Large intestine (tissue), 3 donors: ENCODE results near the gene GNG12. TPM values are rescaled to one million over a fixed set of nuclear protein-coding genes. Genes with fewer than 3 reads are reported as not detected.
A peak's percentile ranks its signal among the peaks of the same experiment; 100 is the strongest.

Source experiments
- DNase-seq, 2 donors: peaks; one replicate each; pipeline versions ENCODE4 v3.0.0 to v3.0.0-alpha.2; 2013
- H3K27ac ChIP-seq: one replicate; pipeline ENCODE4 v1.5.1; 2013; ENCODE audit warnings: low read length
- H3K27me3 ChIP-seq: 2 replicates; pipeline ENCODE4 v1.6.1; 2013; ENCODE audit warnings: low read length; ENCODE audit not compliant: control insufficient read depth, insufficient read depth
- H3K36me3 ChIP-seq: 2 replicates; pipeline ENCODE4 v1.6.1; 2013; ENCODE audit warnings: low read length; ENCODE audit not compliant: control insufficient read depth, insufficient read depth
- H3K4me1 ChIP-seq: one replicate; pipeline ENCODE4 v1.6.1; 2013; ENCODE audit warnings: low read length; ENCODE audit not compliant: control insufficient read depth, insufficient read depth
- H3K4me3 ChIP-seq: one replicate; pipeline ENCODE4 v1.5.1; 2013; ENCODE audit warnings: low read length
- H3K9me3 ChIP-seq: one replicate; pipeline ENCODE4 v1.6.1; 2013; ENCODE audit warnings: mild to moderate bottlenecking, low read depth, low read length, moderate library complexity; ENCODE audit not compliant: control insufficient read depth
- WGBS: methylation state at CpG from one replicate; pipeline ENCODE4 v1.1.5; 2013; ENCODE audit warnings: low lambda C conversion rate; ENCODE audit not compliant: insufficient coverage; 5-methylcytosine and 5-hydroxymethylcytosine counted together
- polyA plus RNA-seq: library from polyadenylated mRNA; unstranded; fragments of 120-200 nt; gene quantifications from one replicate; pipeline ENCODE4 v1.2.1, GENCODE V29; 2013

Gene GNG12
- polyA plus RNA-seq, 1 donor, result 120 TPM

GRCh38 chr1:67713057-67713846 is 120.0 kb downstream of the GNG12 start:
- H3K4me1 ChIP-seq, result peaks cover 58% of the 10 kb centered on the region
- peak overlapping the region; percentile 76 for H3K27ac ChIP-seq
- peaks cover 7% of the 10 kb centered on the region for H3K36me3 ChIP-seq
- WGBS, result 80% methylated on average over 2 of the region's 6 CpGs
- DNase-seq, result peak; percentile 76 to 86
- no peak overlapping the region for H3K4me3 ChIP-seq
- H3K9me3 ChIP-seq, result no peaks in the 10 kb centered on the region
- H3K27me3 ChIP-seq, result no peaks in the 10 kb centered on the region

DNA sequence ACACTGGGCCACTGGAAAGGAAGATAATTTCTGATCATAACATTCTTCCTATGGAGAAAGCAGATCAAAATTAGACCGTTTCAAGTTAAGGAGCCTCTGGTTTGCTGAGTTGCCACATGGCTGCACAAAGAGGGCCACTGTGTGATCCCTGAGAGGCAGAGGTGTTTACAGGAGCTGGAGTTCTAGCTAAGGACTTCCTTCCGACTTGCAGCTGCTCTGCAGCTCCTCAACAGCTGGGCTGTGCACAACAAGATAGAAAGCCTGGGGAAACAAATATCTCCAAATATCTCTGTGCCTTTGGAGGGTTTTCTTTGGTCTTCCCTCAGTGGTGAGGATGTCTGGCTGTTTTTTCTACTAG is 121.4 kb downstream of the GNG12 start:
- peak overlapping the region; percentile 59 for H3K27ac ChIP-seq
- WGBS, result no CpG with 5 or more reads among the region's 2 CpGs
- H3K9me3 ChIP-seq, result no peaks in the 10 kb centered on the region
- DNase-seq, result no peak
- peaks cover 16% of the 10 kb centered on the region for H3K36me3 ChIP-seq
- no peak overlapping the region for H3K4me3 ChIP-seq
- no peaks in the 10 kb centered on the region for H3K27me3 ChIP-seq
- H3K4me1 ChIP-seq, result peaks cover 52% of the 10 kb centered on the region

DNA sequence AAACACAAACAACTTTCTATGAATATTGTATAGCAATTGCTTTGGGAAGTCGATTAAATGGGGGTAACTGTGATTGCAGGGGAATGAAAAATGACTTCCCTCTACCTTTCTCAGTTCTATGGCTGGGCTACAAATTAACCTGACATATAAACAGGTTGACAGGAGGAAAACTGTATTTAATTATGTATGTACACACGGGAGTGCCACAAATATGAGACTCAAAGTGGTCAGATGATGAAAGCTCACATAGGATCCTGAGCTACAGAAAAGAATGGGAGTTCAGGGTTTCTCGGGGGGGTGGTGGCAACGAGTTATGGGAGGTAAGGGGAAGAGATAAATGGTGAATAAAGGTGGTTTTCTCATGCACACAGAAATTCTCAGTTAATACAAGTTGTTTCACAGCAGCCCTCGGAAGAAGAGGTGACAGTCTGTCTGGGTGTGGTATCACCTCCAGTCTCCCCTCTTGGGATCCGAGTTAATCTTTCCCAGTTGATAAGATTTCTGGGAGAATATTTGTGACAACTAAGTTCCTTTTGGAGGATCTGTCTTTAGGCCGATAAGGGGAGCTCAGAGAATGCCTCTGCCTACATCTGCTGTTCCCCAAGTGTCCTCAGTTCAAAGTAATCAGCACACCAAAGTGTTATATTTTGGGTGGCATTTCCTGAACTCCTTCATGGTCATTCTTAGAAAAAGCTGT is 122.0 kb downstream of the GNG12 start:
- DNase-seq, result peak in 1 of 2 donors; percentile 36
- H3K36me3 ChIP-seq, result peaks cover 18% of the 10 kb centered on the region
- no CpG with 5 or more reads among the region's 7 CpGs for WGBS
- peaks cover 48% of the 10 kb centered on the region for H3K4me1 ChIP-seq
- H3K27ac ChIP-seq, result peak overlapping the region; percentile 59
- no peaks in the 10 kb centered on the region for H3K9me3 ChIP-seq
- H3K27me3 ChIP-seq, result no peaks in the 10 kb centered on the region
- no peak overlapping the region for H3K4me3 ChIP-seq

DNA sequence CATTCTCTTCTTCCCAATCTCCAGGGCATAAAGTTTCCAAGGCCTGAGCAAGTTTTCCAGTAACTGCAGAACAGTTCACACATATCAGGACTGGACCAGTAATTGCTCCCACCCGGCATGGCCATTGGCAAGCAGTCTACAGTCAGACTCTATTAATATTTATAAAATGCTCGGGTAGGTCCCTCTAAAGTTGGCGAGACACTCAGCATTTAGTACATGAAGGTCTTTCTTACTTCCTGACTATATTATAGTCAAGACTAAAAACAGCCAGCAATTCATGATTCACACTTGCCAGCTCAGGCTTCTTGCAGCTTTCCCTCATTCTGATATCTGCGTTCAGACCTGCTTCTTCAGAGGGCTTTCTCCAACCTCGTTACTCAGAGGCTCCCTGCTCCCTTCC is 122.8 kb downstream of the GNG12 start:
- Histone ChIP-seq H3K4me3 (no peak overlapping the region), H3K4me1 (peaks cover 44% of the 10 kb centered on the region), H3K36me3 (peaks cover 26% of the 10 kb centered on the region), H3K27ac (no peak overlapping the region), H3K9me3 (no peaks in the 10 kb centered on the region), H3K27me3 (no peaks in the 10 kb centered on the region)
- no peak for DNase-seq
- WGBS, result no CpG with 5 or more reads among the region's 5 CpGs

DNA sequence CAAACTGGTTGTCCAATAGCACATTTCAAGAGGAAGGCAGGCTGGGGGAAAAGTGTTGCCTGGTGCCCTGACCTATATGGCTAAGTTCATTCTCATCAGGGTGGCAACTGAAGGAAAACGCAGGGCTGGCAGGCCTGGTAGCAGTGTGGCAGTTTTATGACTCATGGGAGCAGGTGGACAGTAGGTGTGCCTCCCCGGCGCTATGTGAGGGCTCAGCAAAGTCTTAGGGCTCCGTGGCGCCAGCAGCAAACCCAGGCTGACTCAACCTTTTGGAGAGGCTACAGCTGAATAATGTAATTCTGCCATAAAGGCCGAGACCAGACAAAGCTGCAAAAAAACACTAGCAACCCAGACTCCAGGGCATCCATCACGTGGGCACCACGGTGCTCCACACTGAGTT is 124.7 kb downstream of the GNG12 start:
- Histone ChIP-seq H3K4me1 (peaks cover 33% of the 10 kb centered on the region), H3K27me3 (no peaks in the 10 kb centered on the region), H3K36me3 (peaks cover 40% of the 10 kb centered on the region), H3K27ac (no peak overlapping the region), H3K9me3 (no peaks in the 10 kb centered on the region), H3K4me3 (no peak overlapping the region)
- DNase-seq, result no peak
- 90% methylated on average over 2 of the region's 8 CpGs for WGBS

- Histone ChIP-seq H3K9me3 (no peaks in the 10 kb centered on the region), H3K27me3 (no peaks in the 10 kb centered on the region), H3K27ac (no peak overlapping the region), H3K4me3 (no peak overlapping the region), H3K36me3 (peaks cover 49% of the 10 kb centered on the region), H3K4me1 (peaks cover 13% of the 10 kb centered on the region)
- no peak for DNase-seq
- 75% methylated on average over 2 of the region's 10 CpGs for WGBS
These were observed 127.4 kb downstream of the GNG12 start for GRCh38 chr1:67705735-67706453.

- 100% methylated on average over 1 of the region's 3 CpGs for WGBS
These were observed 128.9 kb downstream of the GNG12 start for GRCh38 chr1:67704351-67704750.

DNA sequence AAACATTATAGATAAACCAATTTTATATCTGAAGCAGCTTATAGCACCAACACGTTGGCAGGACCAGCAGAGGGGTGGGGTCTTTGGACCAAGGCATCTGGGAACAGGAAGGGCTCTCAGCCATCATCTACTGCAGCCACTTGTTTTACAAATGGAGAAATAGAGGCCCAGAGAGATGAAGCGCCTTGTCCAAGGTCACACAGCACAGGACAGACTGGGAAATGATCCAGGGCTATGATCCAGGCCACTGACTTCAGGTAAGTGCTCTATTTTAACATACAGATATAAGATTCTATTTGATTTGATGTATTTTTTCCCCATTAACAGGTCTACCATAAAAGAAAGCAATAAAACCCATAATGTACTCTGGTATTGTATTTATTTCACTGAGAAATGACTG is 131.4 kb downstream of the GNG12 start:
- H3K4me1 ChIP-seq, result peaks cover 8% of the 10 kb centered on the region
- peaks cover 36% of the 10 kb centered on the region for H3K36me3 ChIP-seq
- no peak for DNase-seq
- H3K4me3 ChIP-seq, result no peak overlapping the region
- no CpG with 5 or more reads among the region's 2 CpGs for WGBS
- no peaks in the 10 kb centered on the region for H3K27me3 ChIP-seq
- no peaks in the 10 kb centered on the region for H3K9me3 ChIP-seq
- H3K27ac ChIP-seq, result peak overlapping the region; percentile 87

More at GRCh38 chr1:67704351-67704750, 128.9 kb downstream of the GNG12 start:
- Histone ChIP-seq H3K27me3 (no peaks in the 10 kb centered on the region), H3K4me3 (no peak overlapping the region), H3K9me3 (no peaks in the 10 kb centered on the region), H3K27ac (no peak overlapping the region), H3K4me1 (peaks cover 8% of the 10 kb centered on the region), H3K36me3 (peaks cover 49% of the 10 kb centered on the region)
- no peak for DNase-seq

DNA sequence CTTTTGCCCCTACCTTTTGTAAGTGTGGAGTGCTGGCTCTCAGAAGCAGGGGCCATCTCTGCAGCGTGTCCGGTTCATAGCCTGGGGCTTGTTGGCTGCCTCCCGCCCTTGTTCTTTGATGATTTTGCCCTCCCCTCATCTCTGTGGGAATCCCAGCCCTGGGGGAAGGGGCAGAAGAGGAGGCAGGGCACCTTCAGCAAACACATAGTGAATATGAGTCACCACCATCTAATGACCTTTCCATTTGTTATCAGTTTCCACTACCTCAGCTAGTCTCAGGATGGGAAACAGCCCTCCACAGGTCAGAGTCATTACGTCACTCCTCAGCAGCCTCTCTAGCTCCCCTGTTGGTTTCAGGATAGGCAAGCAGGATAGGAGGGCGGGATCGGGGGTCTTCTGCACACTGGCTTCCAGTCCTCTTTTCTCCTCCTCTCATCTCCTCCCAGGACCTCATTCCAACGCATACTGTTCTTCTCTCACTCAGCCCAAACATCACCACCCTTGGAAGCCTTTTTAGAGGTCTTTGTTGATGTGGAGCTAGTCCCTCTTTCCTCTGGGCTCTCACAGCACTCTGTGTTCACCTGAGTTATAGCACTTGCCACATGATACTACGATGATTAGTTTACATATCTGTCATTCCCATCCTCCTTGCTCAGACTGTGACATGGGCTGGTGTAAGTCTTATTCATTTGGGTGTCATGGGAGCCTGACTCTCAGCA is 132.4 kb downstream of the GNG12 start:
- no peaks in the 10 kb centered on the region for H3K9me3 ChIP-seq
- H3K27ac ChIP-seq, result peak overlapping the region; percentile 87
- DNase-seq, result peak; percentile 88 to 91
- no peak overlapping the region for H3K4me3 ChIP-seq
- no peaks in the 10 kb centered on the region for H3K27me3 ChIP-seq
- H3K36me3 ChIP-seq, result peaks cover 29% of the 10 kb centered on the region
- peaks cover 8% of the 10 kb centered on the region for H3K4me1 ChIP-seq
- WGBS, result no CpG with 5 or more reads among the region's 8 CpGs

- peaks cover 23% of the 10 kb centered on the region for H3K36me3 ChIP-seq
- no peak overlapping the region for H3K4me3 ChIP-seq
- no peaks in the 10 kb centered on the region for H3K9me3 ChIP-seq
- H3K4me1 ChIP-seq, result peaks cover 8% of the 10 kb centered on the region
- no peaks in the 10 kb centered on the region for H3K27me3 ChIP-seq
- peak overlapping the region; percentile 87 for H3K27ac ChIP-seq
- whole genome bisulfite sequencing, result no CpG with 5 or more reads among the region's 4 CpGs
- no peak for DNase-seq
These were observed 133.0 kb downstream of the GNG12 start for GRCh38 chr1:67700220-67700619.
